Neuronal stem cell (in vitro differentiated cells): ENCODE data around the gene ZNF574.

Experiments
- DNase-seq: peaks from one replicate; pipeline ENCODE4 v3.0.0-alpha.2; 2013; ENCODE audit warnings: low spot score
- H2AFZ ChIP-seq: one replicate; pipeline ENCODE4 v1.6.1; 2013; ENCODE audit warnings: mild to moderate bottlenecking, low read length, inconsistent platforms
- H2AK5ac ChIP-seq: 2 replicates; pipeline ENCODE4 v1.6.1; 2013; ENCODE audit warnings: low read depth, mild to moderate bottlenecking, inconsistent platforms, low read length, moderate library complexity, mixed read lengths
- H2BK120ac ChIP-seq: 2 replicates; pipeline ENCODE4 v1.6.1; 2013; ENCODE audit warnings: low read depth, mild to moderate bottlenecking, inconsistent platforms, low read length, moderate library complexity, mixed read lengths
- H2BK12ac ChIP-seq: one replicate; pipeline ENCODE4 v1.6.1; 2013; ENCODE audit warnings: low read length, inconsistent platforms
- H2BK15ac ChIP-seq: 2 replicates; pipeline ENCODE4 v1.6.1; 2013; ENCODE audit warnings: mild to moderate bottlenecking, low read length, inconsistent platforms, mixed read lengths
- H2BK5ac ChIP-seq: one replicate; pipeline ENCODE4 v1.6.1; 2013; ENCODE audit warnings: inconsistent platforms, mild to moderate bottlenecking, low read length, moderate library complexity
- H3K14ac ChIP-seq: one replicate; pipeline ENCODE4 v1.6.1; 2013; ENCODE audit warnings: low read length, inconsistent platforms
- H3K18ac ChIP-seq: 2 replicates; pipeline ENCODE4 v1.6.1; 2013; ENCODE audit warnings: low read length, inconsistent platforms
- H3K23ac ChIP-seq: 2 replicates; pipeline ENCODE4 v1.6.1; 2013; ENCODE audit warnings: low read depth, mild to moderate bottlenecking, mixed read lengths, low read length, inconsistent platforms; ENCODE audit not compliant: poor library complexity
- H3K27ac ChIP-seq: replicated peaks from 3 replicates; pipeline ENCODE4 v1.5.1; 2013; ENCODE audit warnings: low read length, inconsistent platforms
- H3K27me3 ChIP-seq, 3 experiments: 2 replicates each; pipeline ENCODE4 v1.6.1; 2013; ENCODE audit warnings: low read length in 3 of 3, mild to moderate bottlenecking in 2 of 3, inconsistent platforms in 1 of 3, low read depth in 1 of 3, mixed read lengths in 1 of 3, moderate library complexity in 1 of 3; ENCODE audit not compliant: control insufficient read depth in 3 of 3, insufficient read depth in 3 of 3
- H3K36me3 ChIP-seq, 2 donors: replicated peaks in 1 of 2; 2 replicates each; pipeline ENCODE4 v1.6.1; 2013; ENCODE audit warnings: low read length in 2 of 2; ENCODE audit not compliant: control insufficient read depth in 2 of 2, insufficient read depth in 2 of 2
- H3K4ac ChIP-seq: 2 replicates; pipeline ENCODE4 v1.6.1; 2013; ENCODE audit warnings: inconsistent platforms, mild to moderate bottlenecking, low read length, moderate library complexity
- H3K4me1 ChIP-seq, 2 donors: 1 replicate in 1 of 2; 2 replicates in 1 of 2; pipeline ENCODE4 v1.6.1; 2013; ENCODE audit warnings: low read length in 2 of 2, low read depth in 1 of 2; ENCODE audit not compliant: control insufficient read depth in 2 of 2, insufficient read depth in 1 of 2
- H3K4me2 ChIP-seq: one replicate; pipeline ENCODE4 v1.6.1; 2013; ENCODE audit warnings: mild to moderate bottlenecking, low read length, inconsistent platforms; ENCODE audit not compliant: insufficient read depth, poor library complexity, severe bottlenecking
- H3K4me3 ChIP-seq, 2 donors: 2 replicates each; pipeline ENCODE4 v1.5.1; 2013; ENCODE audit warnings: low read length in 2 of 2, mild to moderate bottlenecking in 2 of 2, inconsistent platforms in 1 of 2, moderate library complexity in 1 of 2
- H3K79me1 ChIP-seq: one replicate; pipeline ENCODE4 v1.6.1; 2013; ENCODE audit warnings: low read depth, mild to moderate bottlenecking, inconsistent platforms, low read length, moderate library complexity
- H3K9ac ChIP-seq: one replicate; pipeline ENCODE4 v1.6.1; 2013; ENCODE audit warnings: mild to moderate bottlenecking, low read depth, low read length, inconsistent platforms; ENCODE audit not compliant: poor library complexity
- H3K9me3 ChIP-seq, 2 donors: replicated peaks in 1 of 2; 2 replicates each; pipeline versions ENCODE3 to v1.6.1; 2013; ENCODE audit warnings: low read length in 2 of 2, mild to moderate bottlenecking in 2 of 2, inconsistent platforms in 1 of 2, low read depth in 1 of 2, mixed read lengths in 1 of 2, moderate library complexity in 1 of 2; ENCODE audit not compliant: control insufficient read depth in 2 of 2, insufficient read depth in 1 of 2
- H4K8ac ChIP-seq: one replicate; pipeline ENCODE4 v1.6.1; 2013; ENCODE audit warnings: low read depth, mild to moderate bottlenecking, inconsistent platforms, low read length, moderate library complexity
- H4K91ac ChIP-seq: one replicate; pipeline ENCODE4 v1.6.1; 2013; ENCODE audit warnings: low read length, low read depth, mild to moderate bottlenecking, inconsistent platforms; ENCODE audit not compliant: poor library complexity
- WGBS, 2 donors: extraction: QIAGEN DNeasy Blood & Tissue Kit; methylation state at CpG; one replicate each; pipeline ENCODE4 v1.1.7; 2013; ENCODE audit warnings: missing lambda C conversion rate in 2 of 2, mixed read lengths in 1 of 2; ENCODE audit not compliant: insufficient read length in 2 of 2, insufficient replicate concordance in 1 of 2; ENCODE audit errors: extremely low coverage in 2 of 2; 5-methylcytosine and 5-hydroxymethylcytosine counted together

Gene ZNF574

DNA sequence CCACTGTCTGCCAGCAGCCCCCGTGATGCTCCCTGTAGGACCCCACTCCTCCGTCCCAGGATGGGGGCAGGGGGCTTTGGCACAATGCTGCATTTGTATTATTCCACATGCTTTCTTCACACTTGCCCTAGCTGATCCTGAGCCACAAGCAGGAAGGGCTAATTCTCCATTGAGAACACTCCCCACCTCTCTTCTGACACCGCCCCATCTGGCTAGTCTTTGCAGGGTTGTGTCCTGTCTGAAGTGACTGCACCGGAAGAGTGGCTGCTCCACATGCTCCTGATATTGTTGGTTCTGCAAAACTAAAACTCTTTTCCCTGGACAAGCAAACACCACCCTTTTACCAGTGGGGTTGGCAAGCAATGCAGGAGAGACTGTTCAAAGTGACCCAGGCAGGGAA, 18.0 kb downstream of the ZNF574 start:
- peak overlapping the region; percentile 29 for H3K18ac ChIP-seq
- no peak overlapping the region for H3K4me2 ChIP-seq
- H3K9me3 ChIP-seq = no peaks in the 10 kb centered on the region
- no peak overlapping the region for H3K4ac ChIP-seq
- no peak overlapping the region for H3K14ac ChIP-seq
- no peak overlapping the region for H2AK5ac ChIP-seq
- H4K91ac ChIP-seq = no peak overlapping the region
- H3K23ac ChIP-seq = no peak overlapping the region
- peaks cover 7 to 8% of the 10 kb centered on the region in 2 donors for H3K4me1 ChIP-seq
- H2AFZ ChIP-seq = peak overlapping the region; percentile 73
- H3K9ac ChIP-seq = no peak overlapping the region
- H2BK5ac ChIP-seq = no peak overlapping the region
- H2BK15ac ChIP-seq = peak overlapping the region; percentile 38
- H3K79me1 ChIP-seq = no peaks in the 10 kb centered on the region
- H3K4me3 ChIP-seq = no peak overlapping the region
- no peak overlapping the region for H4K8ac ChIP-seq
- peaks cover 0 to 1% of the 10 kb centered on the region in 2 donors for H3K36me3 ChIP-seq
- WGBS, 2 donors = no CpG with 5 or more reads among the region's 4 CpGs
- peak overlapping the region; percentile 16 for H2BK12ac ChIP-seq
- DNase-seq = no peak
- H2BK120ac ChIP-seq = no peak overlapping the region
- peaks cover 2 to 7% (median 4%) of the 10 kb centered on the region in 3 experiments for H3K27me3 ChIP-seq
- H3K27ac ChIP-seq = no peak overlapping the region

DNA sequence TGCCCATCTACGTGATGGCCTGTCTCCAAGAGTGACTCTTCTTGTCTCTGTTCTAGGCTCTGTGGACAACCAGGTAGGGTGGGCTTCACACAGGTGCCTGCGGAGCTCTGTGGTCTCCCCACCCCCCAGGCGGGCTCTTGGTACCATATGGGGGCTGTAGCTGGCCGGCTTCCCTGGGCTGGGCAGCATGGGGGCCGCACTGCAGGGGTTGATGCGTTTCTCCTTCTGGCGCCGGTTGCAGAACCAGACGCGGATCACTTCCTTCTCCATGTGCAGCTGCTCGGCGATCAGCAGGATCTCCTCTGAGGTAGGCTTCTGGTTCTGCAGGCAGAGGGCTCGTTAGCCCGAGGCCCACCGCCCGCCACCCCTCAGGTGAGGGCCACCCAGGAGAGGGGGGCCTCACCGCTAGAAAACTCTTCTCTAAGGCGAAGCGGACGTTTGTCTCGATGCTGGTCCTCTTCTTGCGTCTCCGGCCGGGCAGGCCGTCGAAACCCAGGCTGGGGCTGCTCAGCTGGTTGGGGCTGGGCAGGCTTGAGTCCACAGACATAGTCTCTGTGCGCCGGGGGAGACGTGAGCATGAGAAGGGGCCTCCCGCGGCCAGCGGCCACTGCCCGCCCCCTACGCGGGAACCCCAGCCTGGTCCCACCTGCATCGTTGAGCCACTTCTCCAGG, 19.3 kb downstream of the ZNF574 start:
- peak overlapping the region; percentile 34 for H3K4me2 ChIP-seq
- H4K8ac ChIP-seq = no peak overlapping the region
- peak overlapping the region; percentile 44 for H3K18ac ChIP-seq
- no peak overlapping the region for H3K23ac ChIP-seq
- H3K27me3 ChIP-seq = peaks cover 2 to 7% (median 4%) of the 10 kb centered on the region in 3 experiments
- no CpG with 5 or more reads among the region's 36 CpGs for WGBS, 2 donors
- no peak overlapping the region for H3K27ac ChIP-seq
- no peak overlapping the region for H2BK12ac ChIP-seq
- no peak overlapping the region for H2AFZ ChIP-seq
- no peak overlapping the region for H3K4me3 ChIP-seq
- H3K4me1 ChIP-seq = peaks cover 7 to 8% of the 10 kb centered on the region in 2 donors
- no peak overlapping the region for H3K4ac ChIP-seq
- peaks cover 0 to 1% of the 10 kb centered on the region in 2 donors for H3K36me3 ChIP-seq
- H3K79me1 ChIP-seq = no peaks in the 10 kb centered on the region
- no peaks in the 10 kb centered on the region for H3K9me3 ChIP-seq
- peak overlapping the region; percentile 50 for H3K9ac ChIP-seq
- no peak for DNase-seq
- peak overlapping the region; percentile 2 for H2BK15ac ChIP-seq
- H4K91ac ChIP-seq = no peak overlapping the region
- peak overlapping the region; percentile 3 for H2BK5ac ChIP-seq
- H2BK120ac ChIP-seq = no peak overlapping the region
- H3K14ac ChIP-seq = no peak overlapping the region
- peak overlapping the region; percentile 12 for H2AK5ac ChIP-seq

DNA sequence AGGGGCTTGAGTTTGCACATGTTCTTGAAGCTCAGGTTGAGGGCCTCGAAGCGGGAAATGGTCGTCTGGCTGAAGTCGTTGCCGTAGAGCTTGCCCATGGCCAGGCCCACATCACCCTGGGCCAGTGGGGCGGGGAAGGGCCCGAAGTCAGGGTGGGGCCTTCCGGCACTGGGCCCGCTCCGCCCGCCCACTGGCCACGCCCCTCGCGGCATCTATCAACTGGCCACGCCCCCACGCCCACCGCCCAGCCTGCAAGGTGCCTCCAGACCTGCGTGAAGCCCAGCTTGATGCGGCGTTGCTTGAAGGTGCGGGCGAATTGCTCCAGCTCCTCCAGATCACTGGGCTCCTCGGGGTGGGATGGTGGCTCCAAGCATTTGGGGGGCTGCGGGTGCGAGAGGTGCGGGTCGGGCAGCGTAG, 19.9 kb downstream of the ZNF574 start:
- Histone ChIP-seq H3K4me3 (peak overlapping the region in 1 of 2 donors; percentile 71), H3K79me1 (no peaks in the 10 kb centered on the region), H3K9me3 (no peaks in the 10 kb centered on the region), H2BK12ac (no peak overlapping the region), H3K4me2 (peak overlapping the region; percentile 60), H3K14ac (no peak overlapping the region), H2AK5ac (no peak overlapping the region), H3K9ac (peak overlapping the region; percentile 50), H2BK15ac (peak overlapping the region; percentile 43), H2BK120ac (no peak overlapping the region), H3K18ac (peak overlapping the region; percentile 93), H2AFZ (no peak overlapping the region), H3K36me3 (peaks cover 0 to 1% of the 10 kb centered on the region in 2 donors), H3K27me3 (peaks cover 2 to 7% (median 4%) of the 10 kb centered on the region in 3 experiments), H3K27ac (no peak overlapping the region), H2BK5ac (peak overlapping the region; percentile 3), H3K23ac (no peak overlapping the region), H4K8ac (no peak overlapping the region), H3K4me1 (peaks cover 7 to 8% of the 10 kb centered on the region in 2 donors), H4K91ac (no peak overlapping the region), H3K4ac (no peak overlapping the region)
- peak; percentile 50 for DNase-seq
- WGBS, 2 donors = no CpG with 5 or more reads among the region's 28 CpGs

DNA sequence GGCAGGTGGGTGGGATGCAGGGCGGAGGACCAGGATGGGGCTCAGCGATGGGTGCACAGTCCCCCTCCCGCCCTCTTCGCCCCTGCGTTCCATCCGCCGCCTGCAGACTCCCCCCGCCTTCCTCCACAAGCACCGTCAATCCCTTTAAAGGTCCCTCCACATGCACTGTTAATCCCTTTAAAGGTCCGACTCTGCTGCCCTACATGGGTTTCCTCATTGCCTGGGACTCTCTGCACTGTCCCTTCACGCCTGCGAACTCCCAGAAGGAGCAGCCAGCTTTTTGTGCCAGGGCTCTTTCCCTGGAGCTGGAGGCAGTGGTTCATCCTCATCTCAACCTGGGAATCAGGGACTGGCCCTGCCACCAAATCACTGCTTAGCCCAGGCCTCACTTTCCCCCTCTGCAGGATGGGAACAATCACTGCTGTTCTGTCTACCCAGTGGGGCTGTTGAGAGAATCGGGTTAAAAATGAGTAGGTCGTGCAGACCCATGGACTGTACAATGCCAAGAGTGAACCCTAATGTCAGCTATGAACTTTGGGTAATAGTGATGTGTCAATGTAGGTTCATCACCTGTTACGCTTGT, 20.4 kb downstream of the ZNF574 start:
- Histone ChIP-seq H4K8ac (peak overlapping the region; percentile 25), H3K9me3 (no peaks in the 10 kb centered on the region), H3K4me3 (peak overlapping the region in 1 of 2 donors; percentile 71), H3K27me3 (peaks cover 2 to 7% (median 4%) of the 10 kb centered on the region in 3 experiments), H2BK5ac (no peak overlapping the region), H4K91ac (no peak overlapping the region), H3K23ac (no peak overlapping the region), H3K14ac (no peak overlapping the region), H3K27ac (no peak overlapping the region), H3K4me1 (peaks cover 7 to 8% of the 10 kb centered on the region in 2 donors), H3K4ac (no peak overlapping the region), H3K4me2 (peak overlapping the region; percentile 60), H3K36me3 (peaks cover 0 to 1% of the 10 kb centered on the region in 2 donors), H3K9ac (no peak overlapping the region), H2AK5ac (no peak overlapping the region), H2AFZ (no peak overlapping the region), H2BK15ac (peak overlapping the region; percentile 69), H2BK12ac (no peak overlapping the region), H2BK120ac (no peak overlapping the region), H3K18ac (peak overlapping the region; percentile 93), H3K79me1 (no peaks in the 10 kb centered on the region)
- WGBS, 2 donors = no CpG with 5 or more reads among the region's 15 CpGs
- no peak for DNase-seq
